Mesenchymal stem cell (in vitro differentiated cells and primary cell): Measurements from ENCODE around the gene KCNQ2.
"Not testable (repeated sequence)": the region's sequence is repeated elsewhere in the genome, so short reads cannot be mapped to it uniquely, and the experiment has no call there.

Source experiments
- DNase-seq: peaks from one replicate; pipeline ENCODE4 v3.0.0-alpha.2; 2013
- H2AFZ ChIP-seq: one replicate; pipeline ENCODE4 v1.6.1; 2013; ENCODE audit warnings: low read depth, mild to moderate bottlenecking, control low read depth, inconsistent platforms, low read length, moderate library complexity
- H2AK5ac ChIP-seq: 2 replicates; pipeline ENCODE4 v1.6.1; 2013; ENCODE audit warnings: low read length, moderate library complexity, mild to moderate bottlenecking, inconsistent platforms; ENCODE audit not compliant: severe bottlenecking
- H2BK120ac ChIP-seq: one replicate; pipeline ENCODE4 v1.6.1; 2013; ENCODE audit warnings: low read depth, mild to moderate bottlenecking, inconsistent platforms, low read length, moderate library complexity
- H2BK12ac ChIP-seq, 2 experiments: one replicate each; pipeline ENCODE4 v1.6.1; 2013; ENCODE audit warnings: inconsistent platforms in 2 of 2, low read length in 2 of 2, mild to moderate bottlenecking in 2 of 2, moderate library complexity in 2 of 2, control low read depth in 1 of 2
- H2BK15ac ChIP-seq: one replicate; pipeline ENCODE4 v1.6.1; 2013; ENCODE audit warnings: mild to moderate bottlenecking, low read depth, inconsistent platforms; ENCODE audit not compliant: poor library complexity, severe bottlenecking
- H2BK5ac ChIP-seq: 2 replicates; pipeline ENCODE4 v1.6.1; 2013; ENCODE audit warnings: low read depth, mild to moderate bottlenecking, low read length, control low read depth, inconsistent platforms; ENCODE audit not compliant: poor library complexity, severe bottlenecking
- H3K14ac ChIP-seq, 2 experiments: one replicate each; pipeline ENCODE4 v1.6.1; 2013; ENCODE audit warnings: inconsistent platforms in 2 of 2, low read length in 2 of 2, control low read depth in 1 of 2, mild to moderate bottlenecking in 1 of 2, moderate library complexity in 1 of 2
- H3K18ac ChIP-seq, 2 experiments: one replicate each; pipeline ENCODE4 v1.6.1; 2013; ENCODE audit warnings: inconsistent platforms in 2 of 2, low read length in 2 of 2, control low read depth in 1 of 2, low read depth in 1 of 2, mild to moderate bottlenecking in 1 of 2
- H3K23ac ChIP-seq, 2 experiments: one replicate each; pipeline ENCODE4 v1.6.1; 2013; ENCODE audit warnings: inconsistent platforms in 2 of 2, low read length in 2 of 2, mild to moderate bottlenecking in 2 of 2, moderate library complexity in 2 of 2, control low read depth in 1 of 2
- H3K27ac ChIP-seq: 2 replicates; pipeline ENCODE4 v1.5.1; 2013; ENCODE audit warnings: mild to moderate bottlenecking, moderate library complexity, low read length, control low read depth, inconsistent platforms; ENCODE audit not compliant: poor library complexity, severe bottlenecking
- H3K27me3 ChIP-seq, 2 experiments: 2 replicates each; pipeline versions ENCODE4 v1.6.1 to v1.7.0; 2013; ENCODE audit warnings: low read length in 2 of 2, mild to moderate bottlenecking in 2 of 2, moderate library complexity in 2 of 2, control low read depth in 1 of 2, inconsistent platforms in 1 of 2; ENCODE audit not compliant: control insufficient read depth in 1 of 2, insufficient read depth in 1 of 2
- H3K36me3 ChIP-seq, 2 experiments: 2 replicates each; pipeline versions ENCODE4 v1.6.1 to v1.7.0; 2013; ENCODE audit warnings: low read length in 2 of 2, control low read depth in 1 of 2, inconsistent platforms in 1 of 2, low read depth in 1 of 2, mild to moderate bottlenecking in 1 of 2; ENCODE audit not compliant: insufficient read depth in 2 of 2, control insufficient read depth in 1 of 2
- H3K4ac ChIP-seq, 2 experiments: one replicate each; pipeline ENCODE4 v1.6.1; 2013; ENCODE audit warnings: inconsistent platforms in 2 of 2, low read length in 2 of 2, mild to moderate bottlenecking in 2 of 2, moderate library complexity in 2 of 2, control low read depth in 1 of 2, low read depth in 1 of 2
- H3K4me1 ChIP-seq: 2 replicates; pipeline ENCODE4 v1.6.1; 2013; ENCODE audit warnings: low read depth, low read length, control low read depth; ENCODE audit not compliant: control insufficient read depth, insufficient read depth
- H3K4me2 ChIP-seq: 2 replicates; pipeline ENCODE4 v1.6.1; 2013; ENCODE audit warnings: low read length, mild to moderate bottlenecking, inconsistent platforms; ENCODE audit not compliant: poor library complexity, severe bottlenecking
- H3K4me3 ChIP-seq, 2 experiments: 2 replicates each; pipeline versions ENCODE4 v1.5.1 to v1.7.0; 2013; ENCODE audit warnings: low read length in 2 of 2, mild to moderate bottlenecking in 2 of 2, control low read depth in 1 of 2, low read depth in 1 of 2; ENCODE audit not compliant: insufficient read depth in 1 of 2
- H3K79me1 ChIP-seq: replicated peaks from 2 replicates; pipeline ENCODE4 v1.6.1; 2013; ENCODE audit warnings: mild to moderate bottlenecking, control low read depth, low read length, inconsistent platforms; ENCODE audit not compliant: poor library complexity, severe bottlenecking
- H3K9ac ChIP-seq: 2 replicates; pipeline ENCODE4 v1.7.0; 2013; ENCODE audit warnings: mild to moderate bottlenecking, low read length, moderate library complexity
- H3K9me3 ChIP-seq: 2 replicates; pipeline ENCODE4 v1.7.0; 2013; ENCODE audit warnings: mild to moderate bottlenecking, low read length; ENCODE audit not compliant: control insufficient read depth
- H4K8ac ChIP-seq: one replicate; pipeline ENCODE4 v1.6.1; 2013; ENCODE audit warnings: inconsistent platforms, mild to moderate bottlenecking, low read length, moderate library complexity
- H4K91ac ChIP-seq: one replicate; pipeline ENCODE4 v1.6.1; 2013; ENCODE audit warnings: mild to moderate bottlenecking, low read length, inconsistent platforms
- WGBS: methylation state at CpG from one replicate; pipeline ENCODE4 v1.1.7; 2013; ENCODE audit warnings: mixed read lengths; 5-methylcytosine and 5-hydroxymethylcytosine counted together

The KCNQ2 gene

DNA sequence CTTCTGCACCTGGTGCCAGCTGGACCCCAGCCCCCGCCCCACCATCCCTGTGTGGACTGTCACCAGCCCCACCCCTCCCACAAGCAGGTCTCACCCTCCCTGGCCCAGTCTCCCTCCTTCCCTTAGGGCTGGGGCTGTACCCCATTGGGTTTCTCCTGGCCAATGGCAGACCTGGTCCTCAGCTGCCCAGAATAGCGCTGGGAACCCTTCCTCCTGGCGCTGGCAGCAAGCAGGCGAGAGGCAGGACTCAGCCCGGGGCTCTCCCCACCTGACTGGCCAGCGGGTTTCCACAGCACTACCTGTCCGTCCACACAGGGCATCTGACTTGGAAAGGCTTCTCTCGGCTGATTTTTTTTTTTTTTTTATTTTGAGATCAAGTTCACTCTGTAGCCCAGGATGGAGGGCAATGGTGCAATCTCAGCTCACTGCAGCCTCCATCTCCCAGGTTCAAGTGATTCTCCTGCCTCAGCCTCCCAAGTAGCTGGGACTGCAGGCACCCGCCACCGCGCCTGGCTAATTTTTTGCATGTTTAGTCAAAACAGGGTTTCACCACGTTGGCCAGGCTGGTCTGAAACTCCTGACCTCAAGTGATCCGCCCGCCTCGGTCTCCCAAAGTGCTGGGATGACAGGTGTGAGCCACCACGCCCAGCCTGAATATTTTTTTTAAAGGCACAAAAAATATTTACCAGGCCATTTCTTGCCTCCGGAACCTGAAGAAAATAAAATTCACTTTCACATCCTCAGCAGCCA lies 89.7 kb downstream of the KCNQ2 start:
- Histone ChIP-seq H2BK15ac (no peak overlapping the region), H2BK120ac (no peak overlapping the region), H4K8ac (no peak overlapping the region), H3K27me3 (peaks cover 20 to 34% of the 10 kb centered on the region in 2 experiments), H2BK12ac (no peak overlapping the region), H3K14ac (no peak overlapping the region), H3K27ac (no peak overlapping the region), H3K18ac (no peak overlapping the region), H3K9ac (no peak overlapping the region), H3K4me2 (no peak overlapping the region), H3K4me3 (no peak overlapping the region), H4K91ac (no peak overlapping the region), H2BK5ac (no peak overlapping the region), H2AK5ac (no peak overlapping the region), H3K36me3 (no peaks in the 10 kb centered on the region), H3K23ac (no peak overlapping the region), H2AFZ (no peak overlapping the region), H3K4ac (no peak overlapping the region), H3K79me1 (no peaks in the 10 kb centered on the region), H3K4me1 (peaks cover 5% of the 10 kb centered on the region), H3K9me3 (peaks cover 22% of the 10 kb centered on the region)
- WGBS, result 80% methylated on average over 17 of the region's 17 CpGs
- DNase-seq, result no peak

DNA sequence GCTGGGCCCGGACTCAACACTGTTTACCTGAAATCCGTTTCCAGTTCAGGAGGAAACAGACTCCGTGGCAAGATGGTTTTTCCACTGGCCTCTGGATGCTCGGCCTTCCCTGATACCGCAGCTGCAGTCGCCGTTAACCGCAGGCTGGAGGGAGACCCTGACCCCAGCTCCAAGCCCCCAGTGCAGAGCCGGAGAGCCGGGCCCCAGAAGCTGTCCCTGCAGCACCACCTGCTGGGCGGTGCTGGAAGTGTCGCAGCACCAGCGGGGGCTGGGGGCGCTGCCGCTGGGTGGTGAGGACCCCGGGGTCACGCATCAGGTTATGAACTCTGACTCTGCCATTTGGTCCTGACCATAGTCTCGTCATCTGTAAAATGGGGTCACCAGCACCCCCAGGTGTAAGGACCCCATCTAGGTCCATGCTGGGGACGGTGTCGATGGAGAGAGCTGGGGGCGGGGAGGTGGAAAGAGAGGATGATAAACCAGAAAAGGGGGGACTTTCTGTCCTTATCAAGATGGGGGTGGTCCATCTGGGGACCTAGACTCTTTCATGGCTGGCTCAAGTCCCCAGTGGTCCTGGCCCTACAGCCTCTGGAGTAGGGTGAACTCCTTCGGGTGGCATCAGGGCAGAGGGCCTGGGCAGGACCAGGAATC lies 90.5 kb downstream of the KCNQ2 start:
- Histone ChIP-seq H3K4me2 (no peak overlapping the region), H3K36me3 (no peaks in the 10 kb centered on the region), H3K14ac (no peak overlapping the region), H3K79me1 (no peaks in the 10 kb centered on the region), H4K8ac (no peak overlapping the region), H3K27me3 (peaks cover 28 to 42% of the 10 kb centered on the region in 2 experiments), H2BK12ac (no peak overlapping the region), H2AFZ (no peak overlapping the region), H3K4me1 (peaks cover 7% of the 10 kb centered on the region), H3K4ac (no peak overlapping the region), H3K18ac (no peak overlapping the region), H3K27ac (no peak overlapping the region), H3K23ac (no peak overlapping the region), H3K4me3 (no peak overlapping the region), H2BK15ac (no peak overlapping the region), H3K9me3 (peaks cover 17% of the 10 kb centered on the region), H4K91ac (no peak overlapping the region), H3K9ac (no peak overlapping the region), H2AK5ac (no peak overlapping the region), H2BK5ac (no peak overlapping the region), H2BK120ac (no peak overlapping the region)
- WGBS, result 24% methylated on average over 22 of the region's 22 CpGs
- peak; percentile 3 for DNase-seq

DNA sequence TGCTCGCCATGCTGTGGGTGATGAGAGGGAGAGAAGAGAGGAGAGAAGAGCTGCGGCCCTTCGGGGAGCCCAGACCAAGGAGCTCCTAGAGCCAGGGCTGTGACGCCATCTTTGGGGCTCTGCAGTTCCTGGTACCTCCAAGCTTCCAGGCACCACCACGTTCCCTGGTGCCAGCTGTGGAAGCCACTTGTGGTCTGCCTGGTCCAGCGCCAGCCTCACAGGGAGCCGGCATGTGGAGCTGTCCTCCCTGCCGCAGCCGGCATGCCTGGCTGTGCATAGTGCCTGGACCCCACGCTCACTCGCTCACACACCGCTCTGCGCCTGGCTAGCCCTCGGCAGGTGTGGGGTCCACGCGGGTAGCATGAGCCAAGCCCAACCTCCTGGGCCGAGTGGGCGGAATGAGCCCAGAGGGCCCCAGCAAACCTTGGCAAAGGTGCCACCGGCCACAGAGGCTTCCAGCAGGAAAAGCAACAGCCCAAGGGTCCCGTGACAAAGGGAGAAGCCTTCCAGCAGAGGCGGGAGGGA lies 92.0 kb downstream of the KCNQ2 start:
- no peak overlapping the region for H3K14ac ChIP-seq
- no peak overlapping the region for H3K4ac ChIP-seq
- H2BK5ac ChIP-seq, result no peak overlapping the region
- DNase-seq, result no peak
- H2BK12ac ChIP-seq, result no peak overlapping the region
- peaks cover 7% of the 10 kb centered on the region for H3K4me1 ChIP-seq
- no peaks in the 10 kb centered on the region for H3K79me1 ChIP-seq
- no peak overlapping the region for H2AK5ac ChIP-seq
- no peak overlapping the region for H3K4me3 ChIP-seq
- no peak overlapping the region for H4K91ac ChIP-seq
- H3K9me3 ChIP-seq, result peaks cover 2% of the 10 kb centered on the region
- H3K4me2 ChIP-seq, result no peak overlapping the region
- no peak overlapping the region for H2AFZ ChIP-seq
- H4K8ac ChIP-seq, result no peak overlapping the region
- no peak overlapping the region for H3K9ac ChIP-seq
- H2BK120ac ChIP-seq, result no peak overlapping the region
- peaks cover 31 to 51% of the 10 kb centered on the region in 2 experiments for H3K27me3 ChIP-seq
- 86% methylated on average over 21 of the region's 21 CpGs for WGBS
- no peak overlapping the region for H3K27ac ChIP-seq
- no peaks in the 10 kb centered on the region for H3K36me3 ChIP-seq
- H2BK15ac ChIP-seq, result no peak overlapping the region
- H3K18ac ChIP-seq, result no peak overlapping the region
- H3K23ac ChIP-seq, result no peak overlapping the region

DNA sequence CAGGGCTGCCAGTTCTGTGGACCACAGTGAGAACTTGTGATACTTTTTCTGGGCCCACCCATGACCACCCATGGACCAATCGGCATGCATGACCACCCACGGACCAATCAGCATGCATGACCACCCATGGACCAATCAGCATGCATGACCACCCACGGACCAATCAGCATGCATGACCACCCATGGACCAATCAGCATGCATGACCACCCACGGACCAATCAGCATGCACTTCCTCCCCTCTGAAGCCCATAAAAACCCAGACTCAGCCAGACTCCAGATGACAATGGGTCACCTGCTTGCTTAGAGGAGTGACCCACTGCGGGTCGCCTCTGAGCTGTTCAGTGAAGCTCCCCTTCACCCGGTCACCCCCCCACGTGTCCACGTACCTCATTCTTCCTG lies 92.6 kb downstream of the KCNQ2 start:
- not testable (repeated sequence) for H3K79me1 ChIP-seq, H3K23ac ChIP-seq, H3K4ac ChIP-seq, H2AK5ac ChIP-seq, H2BK120ac ChIP-seq, H2BK5ac ChIP-seq, H3K18ac ChIP-seq, H2AFZ ChIP-seq, H3K9me3 ChIP-seq, H2BK12ac ChIP-seq, H3K14ac ChIP-seq, H4K8ac ChIP-seq, H4K91ac ChIP-seq, DNase-seq, H3K36me3 ChIP-seq, H3K4me1 ChIP-seq, H3K27ac ChIP-seq, H3K4me2 ChIP-seq, H2BK15ac ChIP-seq, H3K4me3 ChIP-seq, H3K9ac ChIP-seq
- WGBS, result 81% methylated on average over 8 of the region's 9 CpGs
- peaks cover 31 to 55% of the 10 kb centered on the region in 2 experiments for H3K27me3 ChIP-seq
